ENCODE measurements around the gene SLC9A9.

The SLC9A9 gene

DNA sequence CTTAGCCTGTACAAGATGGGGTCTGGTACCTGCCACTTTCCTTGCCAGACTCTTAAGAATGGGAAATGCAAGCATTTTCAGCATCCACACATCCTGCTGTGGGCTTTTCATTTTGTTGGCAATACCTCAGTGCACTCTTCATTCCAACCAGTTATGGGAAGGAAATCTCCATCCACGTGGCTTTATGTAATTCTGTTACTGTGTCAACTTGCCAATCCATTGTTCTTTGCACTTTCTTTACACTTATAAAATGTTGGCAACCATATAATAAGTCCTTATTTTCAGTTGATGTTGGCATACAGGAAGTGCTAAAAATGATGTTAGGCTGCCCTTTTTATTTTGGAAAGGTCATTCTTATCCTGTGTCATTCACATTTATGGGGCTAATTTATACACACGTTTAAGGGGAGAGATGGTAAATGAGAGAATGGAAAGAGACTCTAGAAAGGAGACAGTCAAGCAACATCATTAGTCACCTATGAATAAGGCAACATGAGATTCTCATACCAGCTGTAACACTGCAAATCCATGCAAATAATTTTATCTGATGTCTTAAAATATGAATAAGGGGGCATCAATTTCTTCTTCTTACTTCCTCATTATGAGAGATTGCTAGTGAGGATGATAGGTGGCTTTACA is 490.0 kb downstream of the SLC9A9 start:
- no peaks in the 10 kb centered on the region for H3K36me3 ChIP-seq (ENCODE audit: control insufficient read depth, insufficient read depth, low read length)
- no peak for DNase-seq
- no peaks in the 10 kb centered on the region for H3K4me1 ChIP-seq (ENCODE audit: control insufficient read depth, insufficient read depth, low read length, poor library complexity, severe bottlenecking)

GRCh38 chr3:143357700-143358099 is 490.6 kb downstream of the SLC9A9 start:
- H3K27ac ChIP-seq (ENCODE audit: insufficient read depth, low read length, poor library complexity, severe bottlenecking), result no peak overlapping the region
- no peaks in the 10 kb centered on the region for H3K9me3 ChIP-seq (ENCODE audit: control insufficient read depth, low read length)
- no peaks in the 10 kb centered on the region for H3K27me3 ChIP-seq (replicated peaks; ENCODE audit: control insufficient read depth, insufficient read depth, low read length, poor library complexity, severe bottlenecking)
- H3K36me3 ChIP-seq (ENCODE audit: control insufficient read depth, insufficient read depth, low read length), result no peaks in the 10 kb centered on the region
- H3K4me3 ChIP-seq (ENCODE audit: insufficient read depth, low read depth, low read length, poor library complexity, severe bottlenecking), result no peak overlapping the region
- DNase-seq, result no peak
- H3K4me1 ChIP-seq (ENCODE audit: control insufficient read depth, insufficient read depth, low read length, poor library complexity, severe bottlenecking), result no peaks in the 10 kb centered on the region

More for the DNA sequence above, 490.0 kb downstream of the SLC9A9 start:
- H3K4me3 ChIP-seq (ENCODE audit: insufficient read depth, low read depth, low read length, poor library complexity, severe bottlenecking), result no peak overlapping the region
- H3K27ac ChIP-seq (ENCODE audit: insufficient read depth, low read length, poor library complexity, severe bottlenecking), result no peak overlapping the region
- no peaks in the 10 kb centered on the region for H3K27me3 ChIP-seq (replicated peaks; ENCODE audit: control insufficient read depth, insufficient read depth, low read length, poor library complexity, severe bottlenecking)
- no peaks in the 10 kb centered on the region for H3K9me3 ChIP-seq (ENCODE audit: control insufficient read depth, low read length)

- Histone ChIP-seq H3K27ac (ENCODE audit: insufficient read depth, low read length, poor library complexity, severe bottlenecking) (no peak overlapping the region), H3K27me3 (replicated peaks; ENCODE audit: control insufficient read depth, insufficient read depth, low read length, poor library complexity, severe bottlenecking) (no peaks in the 10 kb centered on the region), H3K36me3 (ENCODE audit: control insufficient read depth, insufficient read depth, low read length) (no peaks in the 10 kb centered on the region), H3K4me1 (ENCODE audit: control insufficient read depth, insufficient read depth, low read length, poor library complexity, severe bottlenecking) (no peaks in the 10 kb centered on the region), H3K4me3 (ENCODE audit: insufficient read depth, low read depth, low read length, poor library complexity, severe bottlenecking) (no peak overlapping the region), H3K9me3 (ENCODE audit: control insufficient read depth, low read length) (no peaks in the 10 kb centered on the region)
- no peak for DNase-seq
These were observed 491.4 kb downstream of the SLC9A9 start for GRCh38 chr3:143356839-143357238.

DNA sequence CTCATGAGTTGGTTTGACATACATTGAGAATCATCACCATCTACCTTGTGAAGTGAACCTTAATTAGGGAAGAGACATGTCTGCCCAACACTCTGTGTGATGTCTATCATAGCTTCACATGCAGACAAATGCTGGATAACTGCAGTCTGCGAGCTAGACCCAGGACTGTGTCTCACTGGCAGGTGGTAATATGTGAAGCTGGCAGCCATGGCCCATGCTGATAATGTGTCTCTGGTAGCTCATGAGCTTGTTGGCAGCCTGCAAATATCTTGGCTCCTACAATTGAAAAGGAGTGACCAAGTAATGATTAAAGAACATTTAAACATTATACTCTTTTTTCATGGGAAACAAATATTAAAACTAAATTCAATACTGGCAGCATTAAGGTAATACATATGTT is 493.9 kb downstream of the SLC9A9 start:
- no peak overlapping the region for H3K4me3 ChIP-seq (ENCODE audit: insufficient read depth, low read depth, low read length, poor library complexity, severe bottlenecking)
- no peak for DNase-seq
- H3K27ac ChIP-seq (ENCODE audit: insufficient read depth, low read length, poor library complexity, severe bottlenecking), result no peak overlapping the region
- no peaks in the 10 kb centered on the region for H3K4me1 ChIP-seq (ENCODE audit: control insufficient read depth, insufficient read depth, low read length, poor library complexity, severe bottlenecking)
- no peaks in the 10 kb centered on the region for H3K27me3 ChIP-seq (replicated peaks; ENCODE audit: control insufficient read depth, insufficient read depth, low read length, poor library complexity, severe bottlenecking)
- no peaks in the 10 kb centered on the region for H3K9me3 ChIP-seq (ENCODE audit: control insufficient read depth, low read length)
- no peaks in the 10 kb centered on the region for H3K36me3 ChIP-seq (ENCODE audit: control insufficient read depth, insufficient read depth, low read length)

DNA sequence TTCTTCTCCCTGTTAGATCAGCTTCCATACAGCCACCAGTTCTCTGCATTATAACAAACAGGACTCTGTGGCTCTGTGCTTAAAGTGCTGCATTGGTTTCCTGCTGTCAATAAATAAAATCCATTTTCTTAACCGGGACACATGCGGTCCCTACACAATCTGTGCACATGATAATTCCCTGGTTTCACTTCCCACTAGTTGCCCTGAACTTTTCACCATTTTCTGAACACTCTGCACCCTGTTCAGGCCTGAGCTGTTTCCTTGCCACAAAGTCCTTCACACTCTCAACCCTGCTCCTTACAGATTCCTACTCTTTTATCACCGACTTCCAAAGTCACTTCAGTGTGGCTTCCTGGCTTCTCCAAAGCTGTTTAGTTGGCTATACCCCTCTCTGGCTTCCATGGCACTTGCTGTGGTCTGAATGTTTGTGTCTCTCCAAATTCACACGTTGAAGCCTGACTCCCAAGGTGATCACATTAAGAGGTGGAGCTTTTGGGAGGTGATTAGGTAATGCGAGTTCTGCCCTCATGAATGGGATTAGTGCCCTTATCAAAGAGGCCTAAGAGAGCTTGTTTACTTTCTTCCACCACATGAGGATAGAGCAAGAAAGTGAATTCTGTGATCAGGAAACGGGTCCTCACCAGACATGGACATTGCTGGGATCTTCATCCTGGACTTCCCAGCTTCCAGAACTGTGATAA is 495.3 kb downstream of the SLC9A9 start:
- Histone ChIP-seq H3K4me3 (ENCODE audit: insufficient read depth, low read depth, low read length, poor library complexity, severe bottlenecking) (no peak overlapping the region), H3K27ac (ENCODE audit: insufficient read depth, low read length, poor library complexity, severe bottlenecking) (no peak overlapping the region)
- DNase-seq, result no peak

GRCh38 chr3:143351895-143352608 is 496.2 kb downstream of the SLC9A9 start:
- H3K4me3 ChIP-seq (ENCODE audit: insufficient read depth, low read depth, low read length, poor library complexity, severe bottlenecking), result no peak overlapping the region
- no peak overlapping the region for H3K27ac ChIP-seq (ENCODE audit: insufficient read depth, low read length, poor library complexity, severe bottlenecking)
- H3K9me3 ChIP-seq (ENCODE audit: control insufficient read depth, low read length), result no peaks in the 10 kb centered on the region
- peaks cover 5% of the 10 kb centered on the region for H3K4me1 ChIP-seq (ENCODE audit: control insufficient read depth, insufficient read depth, low read length, poor library complexity, severe bottlenecking)
- no peaks in the 10 kb centered on the region for H3K36me3 ChIP-seq (ENCODE audit: control insufficient read depth, insufficient read depth, low read length)
- no peaks in the 10 kb centered on the region for H3K27me3 ChIP-seq (replicated peaks; ENCODE audit: control insufficient read depth, insufficient read depth, low read length, poor library complexity, severe bottlenecking)
- DNase-seq, result no peak

More for the DNA sequence above, 495.3 kb downstream of the SLC9A9 start:
- no peaks in the 10 kb centered on the region for H3K27me3 ChIP-seq (replicated peaks; ENCODE audit: control insufficient read depth, insufficient read depth, low read length, poor library complexity, severe bottlenecking)
- H3K9me3 ChIP-seq (ENCODE audit: control insufficient read depth, low read length), result no peaks in the 10 kb centered on the region
- H3K4me1 ChIP-seq (ENCODE audit: control insufficient read depth, insufficient read depth, low read length, poor library complexity, severe bottlenecking), result peaks cover 5% of the 10 kb centered on the region
- H3K36me3 ChIP-seq (ENCODE audit: control insufficient read depth, insufficient read depth, low read length), result no peaks in the 10 kb centered on the region

GRCh38 chr3:143351354-143351753 is 496.9 kb downstream of the SLC9A9 start:
- Histone ChIP-seq H3K27ac (ENCODE audit: insufficient read depth, low read length, poor library complexity, severe bottlenecking) (no peak overlapping the region), H3K4me3 (ENCODE audit: insufficient read depth, low read depth, low read length, poor library complexity, severe bottlenecking) (no peak overlapping the region), H3K4me1 (ENCODE audit: control insufficient read depth, insufficient read depth, low read length, poor library complexity, severe bottlenecking) (peaks cover 5% of the 10 kb centered on the region), H3K9me3 (ENCODE audit: control insufficient read depth, low read length) (no peaks in the 10 kb centered on the region), H3K27me3 (replicated peaks; ENCODE audit: control insufficient read depth, insufficient read depth, low read length, poor library complexity, severe bottlenecking) (no peaks in the 10 kb centered on the region), H3K36me3 (ENCODE audit: control insufficient read depth, insufficient read depth, low read length) (no peaks in the 10 kb centered on the region)
- DNase-seq, result no peak

DNA sequence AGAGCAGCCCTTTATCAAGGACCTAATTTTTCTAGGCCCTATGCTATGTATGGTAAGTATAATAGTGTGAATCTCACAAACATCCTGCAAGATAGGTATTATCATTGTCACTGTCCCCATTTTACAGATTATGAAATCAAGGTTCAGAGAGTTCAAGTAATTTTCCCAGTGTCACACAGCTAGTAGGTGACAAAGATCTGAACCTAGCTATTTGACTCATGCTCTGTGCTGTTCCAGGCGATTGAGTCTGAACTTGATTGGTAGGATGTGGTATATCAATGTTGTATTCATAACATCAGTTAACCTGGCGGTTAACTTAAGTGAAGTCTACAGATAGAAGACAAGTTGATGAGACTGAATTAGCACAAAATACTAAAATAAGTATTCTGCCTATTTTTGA is 498.8 kb downstream of the SLC9A9 start:
- Histone ChIP-seq H3K9me3 (ENCODE audit: control insufficient read depth, low read length) (no peaks in the 10 kb centered on the region), H3K4me3 (ENCODE audit: insufficient read depth, low read depth, low read length, poor library complexity, severe bottlenecking) (no peak overlapping the region), H3K27me3 (replicated peaks; ENCODE audit: control insufficient read depth, insufficient read depth, low read length, poor library complexity, severe bottlenecking) (no peaks in the 10 kb centered on the region), H3K4me1 (ENCODE audit: control insufficient read depth, insufficient read depth, low read length, poor library complexity, severe bottlenecking) (peaks cover 5% of the 10 kb centered on the region), H3K36me3 (ENCODE audit: control insufficient read depth, insufficient read depth, low read length) (no peaks in the 10 kb centered on the region), H3K27ac (ENCODE audit: insufficient read depth, low read length, poor library complexity, severe bottlenecking) (no peak overlapping the region)
- no peak for DNase-seq

DNA sequence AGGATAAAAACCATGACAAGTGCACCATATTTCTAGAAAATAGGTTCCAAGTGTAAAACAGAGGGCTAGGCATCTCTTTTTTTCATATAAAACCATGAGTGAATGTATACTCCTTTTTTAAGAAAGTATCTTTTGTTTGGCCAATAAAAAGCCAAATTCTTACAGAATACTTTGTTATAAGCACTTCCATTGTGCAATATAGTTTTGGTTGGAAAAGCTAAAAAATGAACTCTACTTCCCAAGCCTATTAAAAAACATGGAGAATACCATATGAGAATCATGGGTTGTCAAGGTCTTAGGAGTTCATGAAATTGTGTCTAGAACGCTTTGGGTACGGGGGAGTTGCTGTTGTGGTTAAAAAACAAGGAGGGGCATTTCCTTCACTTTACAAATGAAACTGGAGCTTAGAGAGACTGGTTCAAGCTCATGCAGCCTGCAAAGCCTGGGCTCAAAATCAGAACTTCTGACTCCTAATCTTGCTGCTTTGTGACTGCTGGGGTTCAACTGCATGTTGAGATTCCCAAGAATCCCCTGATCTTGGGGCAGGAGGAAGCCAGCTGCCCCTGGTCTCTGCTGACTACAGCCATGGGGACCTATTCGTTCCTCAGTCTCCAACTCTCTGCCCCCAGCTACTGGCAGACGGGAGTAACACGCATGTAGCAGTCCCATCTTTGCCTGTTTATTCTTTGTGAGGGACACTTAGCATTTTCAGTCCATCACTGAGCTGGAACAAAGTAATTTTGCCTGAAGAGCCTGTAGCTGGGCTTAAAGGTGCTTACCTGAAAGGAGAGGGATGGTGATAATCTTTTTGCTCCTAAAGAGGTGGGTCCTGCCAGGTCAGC is 499.6 kb downstream of the SLC9A9 start:
- Histone ChIP-seq H3K27ac (ENCODE audit: insufficient read depth, low read length, poor library complexity, severe bottlenecking) (no peak overlapping the region), H3K4me3 (ENCODE audit: insufficient read depth, low read depth, low read length, poor library complexity, severe bottlenecking) (no peak overlapping the region), H3K9me3 (ENCODE audit: control insufficient read depth, low read length) (no peaks in the 10 kb centered on the region), H3K4me1 (ENCODE audit: control insufficient read depth, insufficient read depth, low read length, poor library complexity, severe bottlenecking) (peaks cover 5% of the 10 kb centered on the region), H3K27me3 (replicated peaks; ENCODE audit: control insufficient read depth, insufficient read depth, low read length, poor library complexity, severe bottlenecking) (no peaks in the 10 kb centered on the region), H3K36me3 (ENCODE audit: control insufficient read depth, insufficient read depth, low read length) (no peaks in the 10 kb centered on the region)
- no peak for DNase-seq

Data from effector memory CD4-positive, alpha-beta T cell (primary cell).